ENCODE measurements around the gene ALG2. TPM values are rescaled to one million over a fixed set of nuclear protein-coding genes. Genes with fewer than 3 reads are reported as not detected.

ALG2 gene
- total and polyA plus RNA-seq, 2 of the 13 experiments (the other 11 are each of a cell fraction or from before 2014, with no cell fraction given), result 46.2 to 49.0 TPM

- TF ChIP-seq TP53 (CRISPR knock-in tag; conservative IDR thresholded peaks at IDR 0.05), result no peak
- no peak for TF ChIP-seq MEIS2 (CRISPR knock-in tag; IDR thresholded peaks at IDR 0.05)
- no peak for TF ChIP-seq ZNF546 (CRISPR knock-in tag; conservative IDR thresholded peaks at IDR 0.05)
- no peak for TF ChIP-seq STAG1 (CRISPR knock-in tag; IDR thresholded peaks at IDR 0.05)
- no peak for TF ChIP-seq ZNF501 (CRISPR knock-in tag; IDR thresholded peaks at IDR 0.05)
- TF ChIP-seq FOXP4 (CRISPR knock-in tag; IDR thresholded peaks at IDR 0.05), result no peak
- no peak for TF ChIP-seq MZF1 (CRISPR knock-in tag; IDR thresholded peaks at IDR 0.05; ENCODE audit: borderline replicate concordance)
- no peak for TF ChIP-seq NCOA5 (CRISPR knock-in tag; IDR thresholded peaks at IDR 0.05)
These were observed 40.2 kb upstream of the ALG2 start (continued) for GRCh38 chr9:99261923-99262322.

GRCh38 chr9:99259231-99259918 lies 37.6 kb upstream of the ALG2 start:
- POLR2A ChIA-PET, result interaction anchor here (1.8 kb wide), 1 partner anchor 37 kb away, joined by 6 read pairs; the partner anchor contains the start of genes ALG2 and SEC61B
- H3K9ac ChIP-seq (ENCODE audit: insufficient read depth, low read depth, low read length), result no peak overlapping the region
- DNase-seq (ENCODE audit: low spot score), result no peak
- no peak overlapping the region for H2AFZ ChIP-seq (ENCODE audit: low read length)
- H3K36me3 ChIP-seq (replicated peaks in 1 of 2; ENCODE audit: control insufficient read depth in 1 of 2, insufficient read depth in 2 of 2, low read length in 2 of 2), result no peaks in the 10 kb centered on the region
- no peaks in the 10 kb centered on the region for H3K9me3 ChIP-seq (ENCODE audit: low read length)
- no peaks in the 10 kb centered on the region for H3K79me2 ChIP-seq (ENCODE audit: insufficient read depth, low read length)
- BruUV-seq (replicated peaks), result no TSS peak
- peak overlapping the region; percentile 68 for H3K4me2 ChIP-seq (ENCODE audit: low read depth, low read length)
- peaks cover 0 to 3% of the 10 kb centered on the region in 2 experiments; a peak in 1 of 5 replicates for H3K27me3 ChIP-seq (ENCODE audit: control insufficient read depth in 1 of 2, insufficient read depth in 2 of 2, low read length in 2 of 2)
- no peak for FAIRE-seq
- peak; percentile 83 for ATAC-seq
- H3K4me3 ChIP-seq (replicated peaks in 1 of 3; ENCODE audit: insufficient read depth in 1 of 3, low read depth in 2 of 3, low read length in 3 of 3), result peak overlapping the region in 2 of 3 experiments; percentile 23 to 48; a peak in 4 of 6 replicates
- in situ Hi-C loops (cut with HindIII; ENCODE audit: extremely low pct_ligation_motif_present, low pct_unique_long_range_greater_than_20kb), result loop anchor here (25.0 kb wide), 1 partner anchor 753 kb away; no protein-coding TSS in a partner anchor
- 3% methylated on average over 7 of the region's 27 CpGs for WGBS (ENCODE audit: low lambda C conversion rate)
- H3K27ac ChIP-seq (ENCODE audit: extremely low read length, insufficient read depth, low read length), result no peak overlapping the region
- H4K20me1 ChIP-seq (ENCODE audit: insufficient read depth, low read length), result no peaks in the 10 kb centered on the region
- CTCF ChIA-PET (ENCODE audit: low intra/inter-chr PET ratio, low total read pairs), result no interaction called here
- H3K4me1 ChIP-seq (ENCODE audit: insufficient read depth, low read length), result peaks cover 9% of the 10 kb centered on the region
- intact Hi-C loops (cut with micrococcal nuclease; ENCODE audit: unreplicated experiment), result no loop called here
- TF ChIP-seq SKIL (CRISPR knock-in tag; IDR thresholded peaks at IDR 0.05; ENCODE audit: borderline replicate concordance), result no peak
- no peak for TF ChIP-seq PLRG1 (conservative IDR thresholded peaks at IDR 0.05)
- TF ChIP-seq ZNF292 (CRISPR knock-in tag; IDR thresholded peaks at IDR 0.05; ENCODE audit: borderline replicate concordance, low read depth), result peak; percentile 43; the same call in 1 of the 2 replicates
- no peak for TF ChIP-seq RXRB (CRISPR knock-in tag; IDR thresholded peaks at IDR 0.05; ENCODE audit: borderline replicate concordance)
- TF ChIP-seq POLR2AphosphoS2 (IDR thresholded peaks at IDR 0.05; ENCODE audit: low read depth, low read length), result no peak

All from HepG2 (cell line).